Osteocyte (in vitro differentiated cells): ENCODE measurements around the gene IFNL3. TPM values are rescaled to one million over a fixed set of nuclear protein-coding genes. Genes with fewer than 3 reads are reported as not detected.

Source experiments
- DNase-seq: peaks from one replicate; pipeline ENCODE4 v3.0.0; 2021; ENCODE audit warnings: mixed read lengths; ENCODE audit not compliant: unreplicated experiment; ENCODE audit errors: extremely low spot score
- H3K27ac Mint-ChIP-seq: one replicate; pipeline ENCODE4 v1.8.0; 2021; ENCODE audit warnings: mild to moderate bottlenecking, mixed read lengths; ENCODE audit not compliant: unreplicated experiment
- H3K27me3 Mint-ChIP-seq: one replicate; pipeline ENCODE4 v1.8.0; 2021; ENCODE audit warnings: mixed read lengths; ENCODE audit not compliant: unreplicated experiment
- H3K36me3 Mint-ChIP-seq: one replicate; pipeline ENCODE4 v1.8.0; 2021; ENCODE audit warnings: mixed read lengths; ENCODE audit not compliant: unreplicated experiment
- H3K4me1 Mint-ChIP-seq: one replicate; pipeline ENCODE4 v1.8.0; 2021; ENCODE audit warnings: mixed read lengths; ENCODE audit not compliant: unreplicated experiment
- H3K4me3 Mint-ChIP-seq: one replicate; pipeline ENCODE4 v1.8.0; 2021; ENCODE audit warnings: mild to moderate bottlenecking, moderate library complexity, mixed read lengths; ENCODE audit not compliant: unreplicated experiment
- H3K9me3 Mint-ChIP-seq: one replicate; pipeline ENCODE4 v1.8.0; 2021; ENCODE audit warnings: mixed read lengths; ENCODE audit not compliant: unreplicated experiment
- CTCF ChIP-seq: fragments of 200-600 bp; sonication (generic); IDR thresholded peaks from 2 replicates; pipeline ENCODE4 v1.5.0; 2021; ENCODE audit warnings: antibody characterized with exemption, mild to moderate bottlenecking, moderate library complexity
- total RNA-seq: library from RNA; stranded (reverse); gene quantifications from 2 replicates; pipeline ENCODE4 v1.2.1, GENCODE V29; 2021

The IFNL3 gene
- total RNA-seq, 1 donor from 2014 or later, result not detected

- H3K27me3 Mint-ChIP-seq, result peaks cover 29% of the 10 kb centered on the region
- H3K9me3 Mint-ChIP-seq, result no peaks in the 10 kb centered on the region
- no peaks in the 10 kb centered on the region for H3K36me3 Mint-ChIP-seq
- H3K4me3 Mint-ChIP-seq, result no peak within 1 kb of the TSS
- DNase-seq, result no peak
- no peak for TF ChIP-seq CTCF
- H3K27ac Mint-ChIP-seq, result no peak within 1 kb of the TSS
- H3K4me1 Mint-ChIP-seq, result no peaks in the 10 kb centered on the region
Measured at GRCh38 chr19:39203372-39204341, 41.1 kb downstream of the IFNL3 start, which contains the start of gene SYCN. Gene SYCN, minus strand, starts transcription at chr19:39204263. Its CDS starts 9 bp downstream, at chr19:39204254.

DNA sequence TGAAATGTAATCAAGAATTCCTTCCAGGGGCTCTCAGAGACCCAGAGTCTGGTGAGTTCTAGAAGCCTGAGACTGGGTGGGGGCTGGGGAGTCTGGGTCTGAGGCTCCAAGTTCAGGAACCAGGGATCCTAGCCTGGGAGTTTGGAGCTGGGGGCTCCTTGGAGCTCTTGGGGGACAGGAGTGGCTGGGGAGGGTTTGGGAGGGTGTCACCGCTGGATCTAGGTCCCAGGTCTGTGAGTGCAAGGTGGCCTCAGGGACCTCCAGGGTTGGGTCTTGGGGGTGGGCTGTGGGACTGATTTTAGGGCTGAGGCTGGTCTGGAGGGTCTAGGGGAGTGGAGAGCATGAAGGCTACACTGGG is 41.8 kb downstream of the IFNL3 start:
- TF ChIP-seq CTCF, result no peak
- no peak overlapping the region for H3K4me3 Mint-ChIP-seq
- H3K9me3 Mint-ChIP-seq, result no peaks in the 10 kb centered on the region
- no peaks in the 10 kb centered on the region for H3K36me3 Mint-ChIP-seq
- H3K4me1 Mint-ChIP-seq, result no peaks in the 10 kb centered on the region
- DNase-seq, result no peak
- H3K27me3 Mint-ChIP-seq, result peaks cover 30% of the 10 kb centered on the region
- H3K27ac Mint-ChIP-seq, result no peak overlapping the region

GRCh38 chr19:39200803-39201115 is 44.0 kb downstream of the IFNL3 start:
- Mint-ChIP-seq H3K9me3 (no peaks in the 10 kb centered on the region), H3K27ac (no peak overlapping the region), H3K4me3 (no peak overlapping the region), H3K27me3 (peaks cover 43% of the 10 kb centered on the region), H3K4me1 (peaks cover 3% of the 10 kb centered on the region), H3K36me3 (no peaks in the 10 kb centered on the region)
- no peak for DNase-seq
- TF ChIP-seq CTCF, result no peak

- H3K4me3 Mint-ChIP-seq, result no peak overlapping the region
- TF ChIP-seq CTCF, result no peak
- no peak for DNase-seq
- peaks cover 3% of the 10 kb centered on the region for H3K4me1 Mint-ChIP-seq
- H3K27ac Mint-ChIP-seq, result no peak overlapping the region
- no peaks in the 10 kb centered on the region for H3K9me3 Mint-ChIP-seq
- peaks cover 46% of the 10 kb centered on the region for H3K27me3 Mint-ChIP-seq
- H3K36me3 Mint-ChIP-seq, result no peaks in the 10 kb centered on the region
Measured at GRCh38 chr19:39200066-39200802, 44.6 kb downstream of the IFNL3 start.

DNA sequence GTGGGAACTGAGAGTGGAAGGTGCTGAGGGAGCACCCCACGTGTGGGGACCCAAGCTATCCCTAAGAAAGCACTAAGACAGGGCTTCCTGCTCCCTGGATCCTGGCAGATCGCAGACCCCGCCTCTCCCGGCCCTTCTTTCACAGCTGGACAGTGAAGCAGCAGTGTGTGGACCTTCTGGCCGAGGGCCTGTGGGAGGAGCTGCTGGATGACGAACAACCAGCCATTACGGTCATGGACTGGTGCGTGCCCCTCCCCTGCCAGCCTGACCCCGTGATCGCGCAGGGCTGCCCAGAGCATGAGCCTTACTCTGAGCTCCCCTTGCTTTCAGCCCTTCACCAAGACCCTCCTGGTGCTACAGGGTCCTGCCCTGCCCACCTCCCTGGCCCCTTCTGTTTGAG is 45.8 kb downstream of the IFNL3 start:
- Mint-ChIP-seq H3K27ac (no peak overlapping the region), H3K9me3 (no peaks in the 10 kb centered on the region), H3K36me3 (no peaks in the 10 kb centered on the region), H3K4me3 (no peak overlapping the region), H3K27me3 (peaks cover 53% of the 10 kb centered on the region), H3K4me1 (peaks cover 4% of the 10 kb centered on the region)
- no peak for DNase-seq
- TF ChIP-seq CTCF, result no peak
